Measurements from ENCODE around the gene MPC1.
"Not testable (repeated sequence)": the region's sequence is repeated elsewhere in the genome, so short reads cannot be mapped to it uniquely, and the experiment has no call there.

The MPC1 gene

GRCh38 chr6:166351715-166352285 lies 30.9 kb downstream of the MPC1 start:
- TF ChIP-seq ZNF384 (IDR thresholded peaks at IDR 0.05) = no peak
- TF ChIP-seq PKNOX1 (IDR thresholded peaks at IDR 0.05) = peak; percentile 19; the same call in 1 of the 2 replicates
- ChIA-PET CTCF (no interaction called here), POLR2A (interaction anchor here (1.0 kb wide), 1 partner anchor 9 kb away, joined by 4 read pairs; the partner anchor contains the start of gene SFT2D1)
- DNase-seq (ENCODE audit: extremely low spot score) = no peak

GRCh38 chr6:166348305-166348949 lies 34.3 kb downstream of the MPC1 start:
- ChIA-PET CTCF (interaction anchor here (0.6 kb wide), 1 partner anchor 360 kb away, joined by 3 read pairs; no protein-coding TSS in a partner anchor), POLR2A (no interaction called here)
- no peak for DNase-seq (ENCODE audit: extremely low spot score)
- TF ChIP-seq L3MBTL2 (conservative IDR thresholded peaks at IDR 0.05) = no peak
- no peak for TF ChIP-seq TARDBP (IDR thresholded peaks at IDR 0.05)
- no peak for TF ChIP-seq SUZ12 (IDR thresholded peaks at IDR 0.05)
- TF ChIP-seq FOXK2 (IDR thresholded peaks at IDR 0.05) = no peak
- no peak for TF ChIP-seq ARNT (IDR thresholded peaks at IDR 0.05)
- TF ChIP-seq BHLHE40 (IDR thresholded peaks at IDR 0.05; ENCODE audit: borderline replicate concordance) = no peak
- TF ChIP-seq SP1 (IDR thresholded peaks at IDR 0.05) = no peak
- TF ChIP-seq PKNOX1 (IDR thresholded peaks at IDR 0.05) = no peak
- TF ChIP-seq ELF4 (IDR thresholded peaks at IDR 0.05) = no peak
- no peak for TF ChIP-seq FOXM1 (IDR thresholded peaks at IDR 0.05; ENCODE audit: borderline replicate concordance)
- no peak for TF ChIP-seq NFRKB (IDR thresholded peaks at IDR 0.05)
- TF ChIP-seq LEF1 (IDR thresholded peaks at IDR 0.05; ENCODE audit: borderline replicate concordance) = no peak
- TF ChIP-seq ZNF384 (IDR thresholded peaks at IDR 0.05) = no peak
- TF ChIP-seq FOXA1 (IDR thresholded peaks at IDR 0.05) = no peak
- no peak for TF ChIP-seq CTBP1 (IDR thresholded peaks at IDR 0.05; ENCODE audit: borderline replicate concordance)
- TF ChIP-seq HDGF (IDR thresholded peaks at IDR 0.05; ENCODE audit: borderline replicate concordance) = no peak

- TF ChIP-seq L3MBTL2 (conservative IDR thresholded peaks at IDR 0.05) = no peak
- POLR2A ChIA-PET = no interaction called here
- no peak for DNase-seq (ENCODE audit: extremely low spot score)
- CTCF ChIA-PET = no interaction called here
These were observed 35.8 kb downstream of the MPC1 start for GRCh38 chr6:166346965-166347364.

GRCh38 chr6:166346449-166346848 lies 36.3 kb downstream of the MPC1 start:
- TF ChIP-seq ARNT (IDR thresholded peaks at IDR 0.05) = no peak
- no peak for TF ChIP-seq TARDBP (IDR thresholded peaks at IDR 0.05)
- TF ChIP-seq PKNOX1 (IDR thresholded peaks at IDR 0.05) = no peak
- TF ChIP-seq SUZ12 (IDR thresholded peaks at IDR 0.05) = no peak
- no peak for TF ChIP-seq LEF1 (IDR thresholded peaks at IDR 0.05; ENCODE audit: borderline replicate concordance)
- TF ChIP-seq ZNF384 (IDR thresholded peaks at IDR 0.05) = no peak
- no peak for TF ChIP-seq FOXM1 (IDR thresholded peaks at IDR 0.05; ENCODE audit: borderline replicate concordance)
- no peak for TF ChIP-seq ELF4 (IDR thresholded peaks at IDR 0.05)
- TF ChIP-seq NFRKB (IDR thresholded peaks at IDR 0.05) = no peak
- TF ChIP-seq FOXK2 (IDR thresholded peaks at IDR 0.05) = no peak
- no peak for TF ChIP-seq SP1 (IDR thresholded peaks at IDR 0.05)
- TF ChIP-seq L3MBTL2 (conservative IDR thresholded peaks at IDR 0.05) = no peak
- no peak for TF ChIP-seq FOXA1 (IDR thresholded peaks at IDR 0.05)
- no peak for TF ChIP-seq HDGF (IDR thresholded peaks at IDR 0.05; ENCODE audit: borderline replicate concordance)
- no peak for TF ChIP-seq CTBP1 (IDR thresholded peaks at IDR 0.05; ENCODE audit: borderline replicate concordance)
- CTCF ChIA-PET = no interaction called here

GRCh38 chr6:166345672-166346071 lies 37.1 kb downstream of the MPC1 start:
- POLR2A ChIA-PET; CTCF ChIA-PET; DNase-seq (ENCODE audit: extremely low spot score): not testable (repeated sequence)

More at GRCh38 chr6:166346449-166346848, 36.3 kb downstream of the MPC1 start:
- no peak for DNase-seq (ENCODE audit: extremely low spot score)
- POLR2A ChIA-PET = no interaction called here

GRCh38 chr6:166344921-166345320 lies 37.8 kb downstream of the MPC1 start:
- POLR2A ChIA-PET; CTCF ChIA-PET; DNase-seq (ENCODE audit: extremely low spot score): not testable (repeated sequence)
- peak; percentile 78 for TF ChIP-seq PKNOX1 (IDR thresholded peaks at IDR 0.05)

- no peak for DNase-seq (ENCODE audit: extremely low spot score)
- ChIA-PET CTCF (no interaction called here), POLR2A (no interaction called here)
- TF ChIP-seq HDGF (IDR thresholded peaks at IDR 0.05; ENCODE audit: borderline replicate concordance) (no peak), SUZ12 (IDR thresholded peaks at IDR 0.05) (no peak), ARNT (IDR thresholded peaks at IDR 0.05) (no peak), BHLHE40 (IDR thresholded peaks at IDR 0.05; ENCODE audit: borderline replicate concordance) (no peak), L3MBTL2 (conservative IDR thresholded peaks at IDR 0.05) (no peak), TARDBP (IDR thresholded peaks at IDR 0.05) (no peak), CTBP1 (IDR thresholded peaks at IDR 0.05; ENCODE audit: borderline replicate concordance) (no peak), NFRKB (IDR thresholded peaks at IDR 0.05) (no peak), FOXA1 (IDR thresholded peaks at IDR 0.05) (no peak), SP1 (IDR thresholded peaks at IDR 0.05) (no peak), FOXK2 (IDR thresholded peaks at IDR 0.05) (no peak), FOXM1 (IDR thresholded peaks at IDR 0.05; ENCODE audit: borderline replicate concordance) (no peak), PKNOX1 (IDR thresholded peaks at IDR 0.05) (no peak), ZNF384 (IDR thresholded peaks at IDR 0.05) (no peak), ELF4 (IDR thresholded peaks at IDR 0.05) (no peak), LEF1 (IDR thresholded peaks at IDR 0.05; ENCODE audit: borderline replicate concordance) (no peak)
These were observed 38.5 kb downstream of the MPC1 start for GRCh38 chr6:166344240-166344639.
